ENCODE measurements around the gene ATG101.

DNA sequence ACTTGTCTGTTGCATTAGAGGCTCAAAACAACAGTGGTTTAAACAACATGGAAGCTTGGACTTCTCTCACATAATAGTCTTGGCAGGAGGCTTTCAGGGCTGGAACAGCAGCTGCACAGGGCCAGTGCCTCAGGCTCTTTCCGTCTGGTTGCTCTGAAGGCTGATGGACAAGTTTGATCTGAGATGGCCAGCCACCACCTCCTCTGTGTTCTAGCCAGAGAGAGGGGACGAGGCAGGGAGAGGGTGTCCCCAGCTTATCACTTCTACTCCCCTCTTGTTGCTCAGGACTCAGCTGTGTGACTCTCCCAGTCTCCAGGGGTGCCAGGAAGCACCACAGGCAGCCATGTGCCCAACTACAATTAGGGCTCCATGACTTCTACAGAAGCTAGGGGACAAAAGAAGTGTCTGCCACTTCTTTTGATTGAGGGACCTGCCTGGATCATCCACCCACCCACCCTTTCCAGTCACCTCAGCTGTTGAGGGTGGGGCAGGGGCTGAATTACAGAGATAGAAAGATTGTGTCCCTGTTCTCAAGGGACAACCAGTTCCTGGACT lies 56.3 kb downstream of the ATG101 start:
- TF ChIP-seq, protein P1, sequence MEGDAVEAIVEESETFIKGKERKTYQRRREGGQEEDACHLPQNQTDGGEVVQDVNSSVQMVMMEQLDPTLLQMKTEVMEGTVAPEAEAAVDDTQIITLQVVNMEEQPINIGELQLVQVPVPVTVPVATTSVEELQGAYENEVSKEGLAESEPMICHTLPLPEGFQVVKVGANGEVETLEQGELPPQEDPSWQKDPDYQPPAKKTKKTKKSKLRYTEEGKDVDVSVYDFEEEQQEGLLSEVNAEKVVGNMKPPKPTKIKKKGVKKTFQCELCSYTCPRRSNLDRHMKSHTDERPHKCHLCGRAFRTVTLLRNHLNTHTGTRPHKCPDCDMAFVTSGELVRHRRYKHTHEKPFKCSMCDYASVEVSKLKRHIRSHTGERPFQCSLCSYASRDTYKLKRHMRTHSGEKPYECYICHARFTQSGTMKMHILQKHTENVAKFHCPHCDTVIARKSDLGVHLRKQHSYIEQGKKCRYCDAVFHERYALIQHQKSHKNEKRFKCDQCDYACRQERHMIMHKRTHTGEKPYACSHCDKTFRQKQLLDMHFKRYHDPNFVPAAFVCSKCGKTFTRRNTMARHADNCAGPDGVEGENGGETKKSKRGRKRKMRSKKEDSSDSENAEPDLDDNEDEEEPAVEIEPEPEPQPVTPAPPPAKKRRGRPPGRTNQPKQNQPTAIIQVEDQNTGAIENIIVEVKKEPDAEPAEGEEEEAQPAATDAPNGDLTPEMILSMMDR (IDR thresholded peaks at IDR 0.05; ENCODE audit: low read depth, low read length, poor library complexity, severe bottlenecking) = no peak
- TF ChIP-seq EZH2phosphoT487 (IDR thresholded peaks at IDR 0.05; ENCODE audit: borderline replicate concordance, low read length) = no peak
